ENCODE measurements around the gene SEC23B.

GRCh38 chr20:18488301-18488700 lies 19.4 kb upstream of the SEC23B start:
- no peak for TF ChIP-seq RAD21 (conservative IDR thresholded peaks at IDR 0.05 in 1 of 2, IDR thresholded peaks at IDR 0.05 in 1 of 2)
- TF ChIP-seq, protein P1, sequence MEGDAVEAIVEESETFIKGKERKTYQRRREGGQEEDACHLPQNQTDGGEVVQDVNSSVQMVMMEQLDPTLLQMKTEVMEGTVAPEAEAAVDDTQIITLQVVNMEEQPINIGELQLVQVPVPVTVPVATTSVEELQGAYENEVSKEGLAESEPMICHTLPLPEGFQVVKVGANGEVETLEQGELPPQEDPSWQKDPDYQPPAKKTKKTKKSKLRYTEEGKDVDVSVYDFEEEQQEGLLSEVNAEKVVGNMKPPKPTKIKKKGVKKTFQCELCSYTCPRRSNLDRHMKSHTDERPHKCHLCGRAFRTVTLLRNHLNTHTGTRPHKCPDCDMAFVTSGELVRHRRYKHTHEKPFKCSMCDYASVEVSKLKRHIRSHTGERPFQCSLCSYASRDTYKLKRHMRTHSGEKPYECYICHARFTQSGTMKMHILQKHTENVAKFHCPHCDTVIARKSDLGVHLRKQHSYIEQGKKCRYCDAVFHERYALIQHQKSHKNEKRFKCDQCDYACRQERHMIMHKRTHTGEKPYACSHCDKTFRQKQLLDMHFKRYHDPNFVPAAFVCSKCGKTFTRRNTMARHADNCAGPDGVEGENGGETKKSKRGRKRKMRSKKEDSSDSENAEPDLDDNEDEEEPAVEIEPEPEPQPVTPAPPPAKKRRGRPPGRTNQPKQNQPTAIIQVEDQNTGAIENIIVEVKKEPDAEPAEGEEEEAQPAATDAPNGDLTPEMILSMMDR (IDR thresholded peaks at IDR 0.05), result no peak
- no peak for TF ChIP-seq HDAC2 (IDR thresholded peaks at IDR 0.05)
- TF ChIP-seq JUNB (IDR thresholded peaks at IDR 0.05), result no peak
- no peak for TF ChIP-seq PBX3 (IDR thresholded peaks at IDR 0.05)
- TF ChIP-seq RNF2 (IDR thresholded peaks at IDR 0.05; ENCODE audit: borderline replicate concordance, low read depth), result no peak
- TF ChIP-seq FOSL2 (IDR thresholded peaks at IDR 0.05), result no peak
- TF ChIP-seq FOSL2 (CRISPR knock-in tag; IDR thresholded peaks at IDR 0.05), result no peak
- no peak for TF ChIP-seq POLR2A (IDR thresholded peaks at IDR 0.05; ENCODE audit: low read length)
- no peak for TF ChIP-seq HOXB13 (CRISPR knock-in tag; IDR thresholded peaks at IDR 0.05; ENCODE audit: low read depth)
- no peak for TF ChIP-seq EP300 (IDR thresholded peaks at IDR 0.05)
- TF ChIP-seq BHLHE40 (IDR thresholded peaks at IDR 0.05; ENCODE audit: low read depth, low read length), result no peak
- no peak for TF ChIP-seq MAX (IDR thresholded peaks at IDR 0.05)
